Sciatic nerve (tissue), 2 donors: ENCODE data around the gene DNAJC3. TPM values are rescaled to one million over a fixed set of nuclear protein-coding genes. Genes with fewer than 3 reads are reported as not detected.
A peak's percentile ranks its signal among the peaks of the same experiment; 100 is the strongest.
"Not testable (repeated sequence)": the region's sequence is repeated elsewhere in the genome, so short reads cannot be mapped to it uniquely, and the experiment has no call there.

Experiments used
- ATAC-seq: fragments of 200-7000 bp; cut with Tn5 transposase; one replicate; pipeline ENCODE4 v1.9.1; 2020; ENCODE audit warnings: mild to moderate bottlenecking, moderate library complexity
- DNase-seq: peaks from one replicate; pipeline ENCODE4 v3.0.0-alpha.2; 2020; ENCODE audit warnings: low spot score
- intact Hi-C: fragments of 100-400 bp; cut with DNase I; formaldehyde crosslinking; loops from one replicate; pipeline ENCODE4 v1.14.2; 2022
- total RNA-seq: library from RNA; stranded (reverse); fragmentation: NEBNext Ultra II Directional; extraction: Animal tissue kit (Norgen Biotek cat#: 25700); gene quantifications from one replicate; pipeline ENCODE4 v1.2.1, GENCODE V29; 2021
- donor health status: DM: no; HTN: no; CAD: no.
- donor health status: DM: no; HTN: no; CAD: no.

DNAJC3 gene
- total RNA-seq, 1 donor from 2014 or later, result 49.9 TPM

DNA sequence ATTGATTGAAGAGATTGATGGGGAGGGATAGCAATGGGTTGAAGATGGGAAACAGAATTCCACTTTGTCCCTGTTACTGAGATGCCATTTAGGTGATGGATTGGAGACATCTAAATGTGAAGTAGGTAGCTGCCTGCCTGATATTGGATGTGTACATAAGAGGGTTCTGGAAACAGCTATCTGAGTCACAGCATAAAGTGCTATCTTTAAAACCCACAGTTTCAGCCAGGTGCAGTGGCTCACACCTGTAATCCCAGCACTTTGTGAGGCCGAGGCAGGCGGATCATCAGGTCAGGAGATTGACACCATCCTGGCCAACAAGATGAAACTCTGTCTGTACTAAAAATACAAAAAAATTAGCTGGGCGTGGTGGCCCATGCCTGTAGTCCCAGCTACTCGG lies 72.6 kb downstream of the DNAJC3 start:
- intact Hi-C loops, result no loop called here
- DNase-seq (no peak), ATAC-seq (no peak)

DNA sequence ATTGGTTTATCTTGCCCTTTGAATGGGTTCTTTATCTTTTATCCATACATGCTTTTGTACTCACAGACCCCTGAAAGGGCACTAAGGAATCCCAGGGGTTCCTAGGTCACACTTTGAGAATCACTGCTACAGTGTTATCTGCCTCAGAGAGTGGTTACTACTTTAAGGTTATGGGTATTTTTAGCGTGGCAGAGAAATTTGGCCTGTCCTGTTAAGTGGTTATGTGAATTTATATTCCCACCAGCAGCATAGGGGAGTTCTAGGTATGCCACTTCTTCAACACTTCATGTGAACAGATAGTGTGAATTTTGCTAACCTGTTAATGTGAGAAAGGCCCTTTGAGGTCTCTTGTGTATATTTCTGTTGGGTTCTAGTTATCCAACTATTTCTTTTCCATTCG lies 75.7 kb downstream of the DNAJC3 start:
- no peak for DNase-seq
- intact Hi-C loops, result no loop called here
- ATAC-seq, result no peak

DNA sequence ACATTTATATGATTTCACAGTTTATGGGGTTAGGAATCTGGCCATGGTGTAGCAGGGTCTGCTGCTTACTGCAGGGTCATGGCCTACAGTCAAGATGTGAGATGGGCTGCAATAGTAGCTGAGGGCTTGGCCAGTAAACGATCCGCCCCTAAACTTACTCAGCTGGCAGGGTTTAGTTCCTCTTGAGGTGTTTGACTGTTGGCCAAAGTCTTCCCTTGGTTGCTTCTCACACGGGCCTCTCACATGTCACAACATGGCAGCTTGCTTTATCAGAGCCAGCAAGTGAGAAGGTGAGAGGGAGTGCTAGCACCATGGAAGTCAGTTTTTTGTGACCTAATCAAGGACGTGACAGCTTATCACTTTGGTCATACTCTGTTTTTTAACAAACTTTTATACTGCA lies 77.1 kb downstream of the DNAJC3 start:
- no peak for DNase-seq
- no peak for ATAC-seq
- intact Hi-C loops, result no loop called here

DNA sequence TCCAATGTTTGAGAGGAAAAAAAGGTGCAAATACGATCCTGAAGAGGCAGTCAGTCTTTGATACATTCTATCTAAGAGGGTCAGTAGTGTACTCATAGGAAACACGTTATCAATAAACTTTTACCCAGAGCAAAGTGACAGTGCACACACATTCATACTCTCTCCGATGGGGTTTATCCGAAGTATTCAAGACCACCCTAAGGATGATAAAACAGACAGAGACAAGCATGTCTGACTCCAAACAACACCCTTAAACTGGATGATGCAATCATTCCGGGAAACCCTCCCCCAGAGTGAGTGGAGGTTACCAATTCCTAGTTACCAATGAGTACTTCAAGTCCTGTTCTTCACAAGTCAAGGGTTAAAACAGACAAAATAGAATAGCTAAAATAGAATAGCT lies 79.1 kb downstream of the DNAJC3 start:
- no peak for ATAC-seq
- DNase-seq, result no peak
- intact Hi-C loops, result no loop called here

DNA sequence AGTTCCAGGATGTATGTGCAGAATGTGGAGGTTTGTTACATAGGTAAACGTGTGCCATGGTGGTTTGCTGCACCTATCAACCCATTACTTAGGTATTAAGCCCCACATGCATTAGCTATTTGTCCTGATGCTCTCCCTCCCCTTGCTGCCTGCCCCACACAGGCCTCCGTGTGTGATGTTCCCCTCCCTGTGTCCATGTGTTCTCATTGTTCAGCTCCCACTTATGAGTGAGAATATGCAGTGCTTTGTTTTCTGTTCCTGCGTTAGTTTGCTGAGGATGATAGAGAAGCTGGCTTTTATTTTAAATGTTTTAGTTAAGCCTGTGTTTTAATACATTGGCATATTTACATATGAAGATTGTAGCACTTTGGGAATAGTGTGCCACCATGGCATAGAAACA lies 85.7 kb downstream of the DNAJC3 start:
- ATAC-seq, intact Hi-C loops, DNase-seq: not testable (repeated sequence)

DNA sequence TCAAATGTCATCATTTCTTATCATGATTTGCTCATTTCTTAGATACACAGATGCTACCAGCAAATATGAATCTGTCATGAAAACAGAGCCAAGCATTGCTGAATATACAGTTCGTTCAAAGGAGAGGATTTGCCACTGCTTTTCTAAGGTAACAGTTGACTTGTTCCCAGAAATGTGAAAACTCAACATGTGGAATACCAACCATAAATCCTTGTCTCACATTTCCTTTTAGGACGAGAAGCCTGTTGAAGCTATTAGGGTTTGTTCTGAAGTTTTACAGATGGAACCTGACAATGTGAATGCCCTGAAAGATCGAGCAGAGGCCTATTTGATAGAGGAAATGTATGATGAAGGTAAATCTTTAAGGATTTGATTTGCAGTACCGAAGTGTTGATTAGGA lies 86.7 kb downstream of the DNAJC3 start:
- ATAC-seq (no peak), DNase-seq (no peak)
- intact Hi-C loops, result no loop called here

DNA sequence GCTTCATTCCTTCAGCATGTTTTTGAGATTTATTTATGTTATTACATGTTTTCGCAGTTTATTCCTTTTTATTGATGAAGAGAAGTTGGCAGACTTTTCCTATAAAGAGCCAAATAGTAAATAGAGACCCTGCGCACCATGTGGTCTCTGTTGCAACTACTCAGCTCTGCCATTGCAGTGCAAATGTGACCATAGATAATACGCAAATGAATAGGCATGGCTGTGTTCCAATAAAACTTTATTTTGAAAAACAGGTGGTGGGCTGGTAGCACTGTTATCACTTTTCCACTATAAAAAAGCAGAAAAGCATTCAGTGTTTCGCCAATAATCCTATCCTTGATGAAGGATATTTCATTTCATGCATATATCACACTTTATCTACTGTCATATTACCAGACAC lies 95.0 kb downstream of the DNAJC3 start:
- no peak for DNase-seq
- ATAC-seq, result no peak
- intact Hi-C loops, result no loop called here

DNA sequence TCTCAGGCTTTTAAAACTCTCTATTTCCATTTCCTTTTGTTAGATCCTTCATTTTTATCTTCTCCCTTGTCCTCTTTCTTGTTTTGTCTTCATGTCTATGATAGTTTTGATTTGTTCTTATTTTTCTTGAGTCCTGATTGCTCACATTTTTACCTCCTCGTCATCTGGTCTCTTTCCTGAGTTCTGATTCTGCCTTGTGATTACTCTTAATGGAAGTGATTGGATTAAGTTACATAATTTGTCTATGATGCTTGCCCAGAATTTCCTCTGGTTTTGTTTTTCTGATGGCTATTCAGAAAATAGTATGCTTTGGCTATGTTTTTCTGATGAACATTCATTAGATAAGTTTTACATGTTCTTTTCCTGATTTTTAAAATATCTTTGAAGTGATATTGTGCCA lies 102.6 kb downstream of the DNAJC3 start:
- intact Hi-C loops, result no loop called here
- ATAC-seq (no peak), DNase-seq (no peak)

DNA sequence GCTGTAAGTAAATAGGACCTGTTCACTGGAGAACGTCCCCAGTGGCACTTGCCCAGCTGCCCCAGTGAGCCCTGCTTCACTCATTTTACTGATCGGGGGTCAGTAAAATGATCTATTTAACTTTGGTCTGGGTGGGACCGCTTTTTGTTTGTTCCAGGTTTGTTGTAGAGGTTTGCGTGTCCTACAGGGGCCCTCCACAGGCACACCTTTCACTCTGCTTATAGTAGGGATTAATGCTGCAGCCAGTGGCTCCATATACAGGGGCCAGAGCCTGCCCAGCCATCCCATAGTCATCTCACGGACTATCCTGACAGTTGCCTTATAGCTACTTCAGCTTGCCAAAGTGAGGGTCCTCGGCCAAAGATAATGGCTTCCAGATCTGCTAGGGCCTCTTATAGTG lies 104.1 kb downstream of the DNAJC3 start:
- intact Hi-C loops, result no loop called here
- no peak for DNase-seq
- no peak for ATAC-seq

DNA sequence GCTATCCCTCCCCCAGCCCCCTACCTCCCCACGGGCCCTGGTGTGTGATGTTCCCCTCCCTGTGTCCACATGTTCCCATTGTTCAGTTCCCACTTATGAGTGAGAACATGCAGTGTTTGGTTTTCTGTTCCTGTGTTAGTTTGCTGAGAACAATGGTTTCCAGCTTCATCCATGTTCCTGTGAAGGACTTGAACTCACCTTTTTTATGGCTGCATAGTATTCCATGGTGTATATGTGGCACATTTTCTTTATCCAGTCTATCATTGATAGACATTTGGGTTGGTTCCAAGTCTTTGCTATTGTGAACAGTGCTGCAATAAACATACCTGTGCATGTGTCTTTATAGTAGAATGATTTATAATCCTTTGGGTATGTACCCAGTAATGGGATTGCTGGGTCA lies 105.0 kb downstream of the DNAJC3 start:
- DNase-seq, intact Hi-C loops, ATAC-seq: not testable (repeated sequence)

DNA sequence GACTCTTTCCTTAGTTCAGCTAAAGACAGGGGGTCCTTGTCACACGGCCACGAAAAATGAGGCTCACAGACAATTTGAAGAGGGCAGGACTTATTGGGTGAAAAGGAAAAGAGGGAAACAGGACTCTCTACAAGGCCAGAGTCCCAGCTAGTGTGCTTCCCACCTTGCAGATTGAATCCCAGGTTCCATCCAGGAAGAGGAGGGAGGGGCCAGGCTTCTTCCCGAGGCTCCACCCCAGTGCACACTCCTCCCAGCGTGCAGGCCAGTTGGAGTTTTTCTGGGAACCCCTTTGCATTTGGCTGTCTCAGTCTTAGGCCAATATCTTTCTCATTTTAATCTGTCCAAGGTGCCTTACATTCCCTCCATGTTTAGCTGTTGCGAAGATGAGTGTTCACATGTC lies 106.8 kb downstream of the DNAJC3 start:
- no peak for ATAC-seq
- intact Hi-C loops, result no loop called here

DNA sequence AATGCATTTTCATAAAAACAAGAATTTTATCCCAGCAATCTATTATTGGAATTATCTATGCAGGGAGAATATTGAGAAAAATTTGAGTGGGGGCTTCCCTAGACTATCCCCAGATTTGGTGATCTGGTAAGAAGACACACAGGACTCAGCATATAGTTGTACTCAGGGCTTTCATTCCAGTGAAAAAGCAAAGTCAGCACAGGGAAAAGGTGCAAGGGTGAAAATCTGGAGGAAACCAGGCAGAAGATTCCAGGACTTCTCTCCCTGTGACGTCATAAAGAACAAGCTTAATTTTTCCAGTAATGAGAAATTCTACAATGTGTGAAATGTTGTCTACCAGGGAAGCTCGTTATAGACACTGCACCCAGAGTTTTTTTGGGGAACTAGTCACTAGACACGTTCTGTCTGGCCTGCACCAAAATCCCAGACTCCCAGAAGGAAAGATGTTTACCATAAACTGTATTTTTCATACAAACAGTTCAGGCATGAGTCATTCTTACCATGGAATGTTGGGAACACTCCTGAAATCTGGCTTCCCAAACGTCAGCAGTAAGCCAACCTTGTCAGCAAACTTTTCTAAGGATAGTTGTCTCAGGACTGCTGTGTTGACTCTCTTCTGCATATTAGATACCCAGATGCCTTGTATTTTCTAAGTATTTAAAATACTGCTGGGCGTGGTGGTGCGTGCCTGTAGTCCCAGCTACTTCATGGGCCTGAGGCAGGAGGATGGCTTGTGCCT lies 107.4 kb downstream of the DNAJC3 start:
- ATAC-seq (peak; percentile 38), DNase-seq (no peak)
- intact Hi-C loops, result no loop called here

More for the DNA sequence above, 106.8 kb downstream of the DNAJC3 start:
- no peak for DNase-seq

DNA sequence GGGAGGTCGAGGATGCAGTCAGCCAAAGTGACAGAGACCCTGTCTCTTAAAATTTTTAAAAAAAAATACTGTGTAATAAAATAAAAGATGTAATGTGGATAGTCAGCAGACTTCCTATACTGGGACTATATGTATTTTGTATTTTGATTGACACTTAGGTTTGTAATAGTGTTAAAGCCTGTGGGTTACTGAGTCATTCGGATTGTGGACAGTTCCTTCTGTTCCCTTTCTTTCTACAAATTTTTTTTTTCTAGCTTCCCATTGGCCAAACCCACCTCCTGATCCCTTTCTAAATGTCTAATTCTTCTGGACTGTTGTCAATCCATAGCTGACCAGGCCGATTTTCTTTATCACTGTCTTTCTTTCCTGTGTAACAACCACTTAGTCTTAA lies 108.0 kb downstream of the DNAJC3 start:
- DNase-seq, result no peak
- ATAC-seq, result no peak
- intact Hi-C loops, result no loop called here

DNA sequence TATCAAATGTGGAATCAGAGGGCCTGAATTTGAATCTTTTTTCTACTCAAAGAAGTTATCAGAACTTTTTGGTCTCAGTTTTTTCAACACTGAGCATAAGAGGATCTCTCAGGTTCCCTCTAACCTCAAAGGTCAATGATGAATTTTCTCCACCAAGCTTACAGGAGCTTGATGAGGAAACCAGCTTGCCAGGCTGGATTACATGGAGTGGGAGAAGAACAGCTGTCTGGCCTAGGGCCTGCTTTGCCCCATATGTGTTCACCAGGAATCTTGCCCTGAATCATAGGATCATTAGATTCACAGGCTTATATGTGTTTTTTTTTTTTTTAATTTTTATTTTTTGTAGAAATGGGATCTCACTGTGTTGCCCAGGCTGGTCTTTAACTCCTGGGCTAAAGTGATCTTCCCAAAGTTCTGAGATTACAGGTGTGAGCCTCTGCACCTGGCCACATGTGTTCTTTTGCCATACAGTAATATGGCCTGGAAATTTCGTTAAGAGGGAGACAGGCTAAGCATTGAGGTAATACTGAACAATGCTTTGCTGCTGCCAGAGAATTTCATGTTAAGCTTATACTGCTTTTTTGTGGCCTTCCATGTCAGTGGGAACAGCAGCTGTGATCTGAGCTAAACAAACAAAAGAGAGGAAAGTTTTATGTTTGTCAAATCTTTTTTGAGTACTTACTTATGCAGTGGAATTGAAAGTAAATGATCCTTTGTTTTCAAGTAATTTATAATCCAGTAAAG lies 110.6 kb downstream of the DNAJC3 start:
- ATAC-seq (no peak), DNase-seq (no peak)
- intact Hi-C loops, result no loop called here

DNA sequence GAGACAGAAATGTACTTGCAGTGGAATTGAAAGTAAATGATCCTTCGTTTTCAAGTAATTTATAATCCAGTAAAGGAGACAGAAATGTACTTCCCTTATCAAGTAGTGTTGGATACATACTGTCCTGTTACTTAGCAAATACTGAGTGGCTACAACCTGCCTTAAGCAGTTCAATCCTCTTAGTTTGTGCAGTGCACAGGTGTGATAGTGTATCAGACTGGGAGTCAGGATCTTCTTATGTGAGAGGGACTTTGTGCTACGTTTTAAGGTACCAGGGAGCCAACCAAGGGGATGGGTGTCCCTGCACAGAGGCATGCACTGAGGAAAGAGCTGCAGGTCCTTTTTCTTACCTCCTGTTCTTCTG lies 111.1 kb downstream of the DNAJC3 start:
- intact Hi-C loops, result no loop called here
- ATAC-seq (no peak), DNase-seq (no peak)

DNA sequence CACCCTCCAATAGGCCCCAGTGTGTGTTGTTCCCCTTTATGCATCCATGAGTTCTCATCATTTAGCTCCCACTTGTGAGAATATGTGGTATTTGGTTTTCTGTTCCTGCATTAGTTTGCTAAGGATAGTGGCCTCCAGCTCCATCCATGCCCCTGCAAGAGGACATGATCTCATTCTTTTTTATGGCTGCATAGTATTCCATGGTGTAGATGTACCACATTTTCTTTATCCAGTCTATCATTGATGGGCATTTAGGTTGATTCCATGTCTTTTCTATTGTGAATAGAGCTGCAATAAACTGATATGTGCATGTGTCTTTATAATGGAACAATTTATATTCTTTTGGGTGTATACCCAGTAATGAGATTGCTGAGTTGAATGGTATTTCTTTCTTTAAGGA lies 112.4 kb downstream of the DNAJC3 start:
- intact Hi-C loops, ATAC-seq, DNase-seq: not testable (repeated sequence)

DNA sequence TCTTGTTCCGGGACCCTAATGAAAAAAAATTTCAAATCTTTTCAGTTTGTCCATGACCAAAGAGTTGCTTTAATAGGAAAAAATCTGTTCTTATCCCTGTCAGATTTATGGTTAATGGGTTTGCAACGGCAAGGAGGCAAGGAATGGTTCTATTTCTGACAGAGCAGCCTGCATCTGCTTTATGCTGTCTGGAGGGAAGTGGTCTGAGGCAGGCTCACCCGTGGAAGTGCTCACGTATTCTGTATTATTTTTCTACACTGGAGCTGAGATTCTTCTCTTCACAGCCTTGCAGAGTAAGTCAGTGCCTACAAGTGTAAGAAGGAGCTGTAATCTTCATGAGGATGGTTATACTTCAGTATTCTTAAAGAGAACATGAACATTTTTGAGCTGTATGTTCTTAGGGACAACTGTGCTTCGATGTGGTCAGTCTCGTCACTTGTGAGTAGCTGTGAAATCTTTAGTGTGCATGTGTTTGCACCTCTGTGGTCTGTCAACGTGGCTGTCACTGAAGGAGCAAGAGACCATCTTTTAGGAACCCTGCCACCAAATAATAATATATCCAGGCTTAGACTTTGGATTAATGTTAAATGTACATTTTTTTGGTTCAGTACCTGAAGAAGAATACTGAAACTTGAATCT lies 114.3 kb downstream of the DNAJC3 start:
- intact Hi-C loops, result no loop called here
- DNase-seq (no peak), ATAC-seq (no peak)

DNA sequence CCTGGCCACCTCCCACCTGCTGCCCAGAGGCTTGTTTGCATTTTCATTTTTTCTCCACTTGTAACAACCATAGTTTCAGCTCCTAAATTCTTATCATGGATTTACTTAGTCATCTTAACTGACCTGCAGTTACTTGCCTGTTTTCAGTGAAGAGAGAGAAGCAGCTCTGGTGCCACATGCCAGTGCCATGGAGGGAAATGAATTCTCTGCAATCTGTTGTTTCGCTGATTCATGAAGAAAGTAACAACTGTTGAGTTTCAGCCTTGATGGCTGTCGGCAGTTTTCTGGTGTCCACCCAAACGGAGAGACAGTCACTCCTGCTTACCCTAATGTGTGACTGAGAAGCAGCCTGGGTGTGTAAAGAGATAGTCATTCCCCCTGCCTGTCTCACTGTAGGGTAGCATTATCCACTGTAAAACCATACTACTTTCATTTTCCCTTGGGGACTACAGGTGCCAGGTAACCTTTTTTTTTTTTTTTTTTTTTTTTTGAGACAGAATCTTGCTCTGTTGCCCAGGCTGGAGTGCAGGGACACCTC lies 116.1 kb downstream of the DNAJC3 start:
- DNase-seq (no peak), ATAC-seq (no peak)
- intact Hi-C loops, result no loop called here

DNA sequence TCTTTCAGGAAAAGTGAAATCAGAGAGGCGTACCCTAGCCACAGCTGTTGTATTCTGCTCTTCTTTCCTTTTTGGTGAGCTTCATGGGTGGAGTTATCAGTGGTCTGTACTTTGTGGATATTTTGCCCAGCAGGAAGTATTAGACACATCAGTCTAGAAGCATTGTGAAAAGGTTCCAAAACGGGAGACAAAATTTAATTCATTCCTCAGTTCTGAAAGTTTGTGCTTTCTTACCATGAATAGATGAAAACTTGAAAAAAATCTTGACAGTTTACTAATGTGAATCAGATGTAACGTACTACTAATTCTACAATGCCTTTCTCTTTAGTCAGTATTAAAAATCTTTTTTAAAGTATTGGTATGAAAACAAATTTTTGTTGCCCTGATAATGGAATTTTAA lies 116.8 kb downstream of the DNAJC3 start:
- intact Hi-C loops, result no loop called here
- DNase-seq (no peak), ATAC-seq (no peak)

DNA sequence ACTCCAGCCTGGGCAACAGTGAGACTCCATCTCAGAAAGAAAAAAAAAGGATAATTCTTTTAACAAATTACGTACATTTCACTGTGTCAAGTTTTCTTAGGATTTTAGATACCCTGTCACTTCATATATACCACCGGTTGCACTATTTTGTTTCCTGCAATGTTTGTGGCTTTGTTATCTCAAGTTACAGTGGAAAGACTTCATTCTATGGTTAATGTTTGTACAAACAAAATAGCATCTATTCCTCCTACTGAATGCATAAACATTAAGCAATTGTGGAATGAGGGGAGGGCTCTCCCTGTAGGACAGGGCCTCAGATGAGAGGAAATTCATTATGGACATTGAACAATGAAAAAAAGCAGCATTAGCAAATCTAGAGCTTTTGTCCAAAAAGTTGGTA lies 120.1 kb downstream of the DNAJC3 start:
- DNase-seq, result no peak
- intact Hi-C loops, result no loop called here
- no peak for ATAC-seq
